Hindlimb muscle (tissue), 1 donor: Measurements from ENCODE around the gene NMT1. TPM values are rescaled to one million over a fixed set of nuclear protein-coding genes. Genes with fewer than 3 reads are reported as not detected.
"Not testable (repeated sequence)": the region's sequence is repeated elsewhere in the genome, so short reads cannot be mapped to it uniquely, and the experiment has no call there.

Experiments
- DNase-seq: peaks from one replicate; pipeline ENCODE4 v3.0.0-alpha.2; 2013
- polyA plus RNA-seq: library from polyadenylated mRNA; unstranded; fragments of 120-200 nt; gene quantifications from one replicate; pipeline ENCODE4 v1.2.1, GENCODE V29; 2013; ENCODE audit not compliant: insufficient read length

The NMT1 gene
- polyA plus RNA-seq, 1 donor, result 39.0 TPM

DNA sequence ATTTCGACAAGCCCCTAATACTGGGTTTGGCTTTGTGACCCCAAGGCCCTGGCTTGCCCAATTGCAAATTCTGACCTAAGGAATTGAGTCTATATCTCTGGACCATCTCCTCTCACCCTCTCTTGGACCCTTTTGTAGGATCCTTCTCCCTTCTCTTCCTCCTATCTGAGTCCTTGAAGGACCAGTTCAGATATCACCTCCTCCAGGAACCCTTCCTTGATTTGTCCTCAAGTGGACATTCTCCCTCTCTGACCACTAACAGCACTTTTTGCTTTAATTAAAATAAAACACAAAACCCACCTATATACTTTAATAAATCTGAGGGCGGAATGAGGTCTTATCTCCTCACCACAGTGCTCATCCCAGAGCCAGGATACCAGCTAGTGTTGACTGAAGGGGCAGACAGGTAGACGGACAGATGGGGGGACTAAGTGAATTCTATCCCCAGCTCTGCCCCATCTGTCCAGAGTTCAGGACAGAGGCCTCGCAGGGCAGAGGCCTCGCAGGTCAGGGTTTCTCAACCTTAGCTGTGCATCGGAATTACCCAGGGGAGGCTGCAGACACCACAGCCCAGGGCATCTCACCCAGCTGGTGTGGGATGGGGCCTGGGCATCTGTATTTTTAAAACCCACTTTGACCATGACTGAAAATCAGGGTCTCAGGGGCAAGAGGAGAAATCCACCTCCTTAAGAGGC, 62.1 kb downstream of the NMT1 start:
- DNase-seq, result no peak

DNA sequence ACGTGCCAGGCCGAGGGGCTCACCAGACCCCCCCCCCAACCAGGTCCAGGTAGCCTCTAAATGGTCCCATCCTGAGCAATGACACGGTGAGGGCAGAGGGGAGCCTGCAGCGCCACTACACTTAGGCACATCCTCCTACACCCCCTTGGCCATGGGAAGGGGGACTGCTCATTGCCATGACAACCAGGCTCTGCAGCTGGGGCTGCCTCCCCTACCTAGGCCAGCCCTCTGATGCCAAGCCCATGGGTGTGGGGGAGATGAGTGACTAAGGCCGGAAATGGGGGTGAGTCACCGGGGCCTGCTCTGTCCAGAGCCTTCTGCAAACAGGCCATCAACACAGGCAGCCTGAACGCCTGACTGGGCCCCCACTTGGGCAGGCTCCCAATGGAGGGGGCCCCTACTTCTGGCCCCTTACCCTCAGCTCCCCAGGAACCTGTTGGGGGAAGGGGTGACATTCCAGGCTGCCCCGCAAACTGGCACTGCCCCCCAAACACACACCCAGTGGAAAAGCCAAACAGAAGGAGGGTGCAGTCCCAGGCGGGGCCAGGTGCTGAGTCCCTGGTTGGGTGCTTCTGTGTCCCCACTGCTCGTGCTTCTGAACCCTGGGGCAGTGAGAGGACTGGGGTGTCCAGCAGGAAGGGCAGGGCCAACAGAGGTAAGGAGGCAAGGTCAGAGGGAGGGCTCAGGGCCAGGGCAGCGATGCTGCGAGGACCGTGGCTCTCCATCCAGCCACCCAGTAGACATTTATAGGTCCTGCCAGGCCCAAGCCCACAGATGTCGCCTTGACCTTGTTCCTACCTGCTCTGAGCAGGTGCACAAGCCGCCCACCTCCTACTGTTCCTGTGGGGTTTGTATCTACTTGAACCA, 63.0 kb downstream of the NMT1 start:
- DNase-seq, result no peak

DNA sequence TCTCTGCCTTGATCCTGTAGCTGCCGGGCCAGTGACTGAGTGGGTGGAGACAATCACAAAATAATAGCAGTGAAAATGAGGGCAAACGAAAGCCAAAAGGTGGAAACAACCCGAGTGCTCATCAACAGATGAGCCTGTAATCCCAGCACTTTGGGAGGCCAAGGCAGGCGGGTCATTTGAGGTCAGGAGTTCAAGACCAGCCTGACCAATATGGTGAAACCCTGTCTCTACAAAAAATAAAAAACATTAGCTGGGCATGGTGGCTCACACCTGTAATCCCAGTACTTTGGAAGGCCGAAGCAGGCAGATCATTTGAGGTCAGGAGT, 63.6 kb downstream of the NMT1 start:
- not testable (repeated sequence) for DNase-seq

DNA sequence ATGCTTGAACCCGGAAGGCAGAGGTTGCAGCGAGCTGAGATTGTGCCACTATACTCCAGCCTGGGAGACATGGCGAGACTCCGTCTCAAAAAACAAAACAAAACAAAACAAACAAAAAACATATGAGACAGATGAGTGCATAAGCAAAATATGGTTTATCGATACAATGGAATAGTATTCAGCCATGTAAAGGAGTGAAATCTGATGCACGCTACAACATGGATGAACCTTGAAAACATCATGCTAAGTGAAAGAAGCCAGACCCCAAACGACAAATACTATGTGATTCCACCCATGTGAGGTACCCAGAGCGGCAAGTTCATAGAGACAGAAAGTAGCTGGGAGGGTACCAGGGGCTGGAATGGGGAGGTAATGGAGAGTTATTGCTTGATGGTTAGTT, 64.4 kb downstream of the NMT1 start:
- no peak for DNase-seq

DNA sequence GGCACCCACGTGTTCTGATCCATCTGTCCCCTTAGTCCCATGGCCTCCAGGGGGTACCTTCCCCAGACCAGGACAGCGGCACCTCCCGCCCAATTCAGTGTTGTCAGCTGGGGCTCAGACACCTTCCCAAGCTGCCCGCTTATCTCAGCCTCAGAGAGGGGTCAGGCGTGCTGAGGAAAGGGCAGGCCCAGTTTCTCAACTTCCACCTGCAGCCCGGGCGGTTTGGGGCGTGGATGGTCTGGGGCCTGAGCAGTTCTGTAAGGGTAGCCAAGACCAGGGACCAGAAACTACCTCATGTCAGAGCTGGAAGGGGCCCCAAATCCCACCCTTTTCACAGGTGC, 66.1 kb downstream of the NMT1 start:
- no peak for DNase-seq

DNA sequence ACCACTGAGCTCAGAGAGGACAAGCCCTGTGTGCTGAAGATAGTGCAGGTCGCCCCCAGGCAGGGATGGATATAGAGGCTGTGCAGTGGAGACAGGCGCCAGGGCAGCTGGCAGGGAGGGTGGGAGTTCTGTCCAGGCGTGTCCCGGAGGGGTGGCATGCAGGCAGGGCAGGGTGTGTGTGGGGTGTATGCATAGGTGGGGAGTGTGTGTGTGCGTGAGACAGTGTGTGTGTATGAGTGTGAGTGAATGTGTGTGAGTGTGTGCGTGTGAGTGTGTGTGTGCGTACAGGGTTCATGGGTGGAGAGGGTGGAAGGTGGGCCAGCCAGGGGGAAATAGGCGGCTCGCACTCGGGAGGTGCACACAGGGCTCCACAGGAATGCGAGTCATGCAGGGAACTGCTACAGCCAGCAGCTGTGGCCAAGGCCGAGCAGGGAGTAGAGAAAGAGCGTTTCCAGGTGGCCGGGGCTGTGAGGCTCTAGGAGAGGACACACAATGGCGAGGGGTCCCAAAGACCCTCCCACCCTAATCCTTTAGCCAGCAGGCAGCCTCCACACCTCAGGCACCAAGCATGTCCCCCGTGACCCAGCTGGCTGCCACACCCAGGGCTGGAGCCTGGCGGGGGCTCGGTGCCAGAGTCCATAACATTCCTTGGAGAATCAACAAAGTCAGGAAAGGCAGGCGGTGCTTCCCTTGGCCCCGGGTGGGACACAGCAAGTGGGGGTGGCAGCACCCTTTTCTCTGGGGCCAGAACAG, 66.6 kb downstream of the NMT1 start:
- DNase-seq, result no peak

DNA sequence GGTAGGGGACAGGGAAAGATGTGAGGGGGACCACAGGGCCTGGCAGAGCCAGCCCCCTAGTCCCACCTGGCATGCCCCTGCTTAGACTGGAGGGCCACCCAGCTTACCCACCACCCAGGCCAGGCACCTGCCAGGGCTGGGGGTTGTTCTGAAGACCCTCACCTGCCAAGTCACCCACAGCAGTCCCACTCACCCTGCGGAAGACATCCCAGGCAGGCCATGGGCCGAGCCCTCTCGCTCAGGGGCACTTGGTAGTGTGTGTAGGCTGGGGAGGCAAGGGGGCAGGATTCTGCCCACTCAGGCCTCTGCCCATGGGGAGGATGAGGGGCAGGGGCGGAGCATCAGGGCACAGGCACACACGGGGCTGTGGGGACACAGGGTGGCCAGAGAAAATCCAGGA, 67.2 kb downstream of the NMT1 start:
- DNase-seq, result no peak

DNA sequence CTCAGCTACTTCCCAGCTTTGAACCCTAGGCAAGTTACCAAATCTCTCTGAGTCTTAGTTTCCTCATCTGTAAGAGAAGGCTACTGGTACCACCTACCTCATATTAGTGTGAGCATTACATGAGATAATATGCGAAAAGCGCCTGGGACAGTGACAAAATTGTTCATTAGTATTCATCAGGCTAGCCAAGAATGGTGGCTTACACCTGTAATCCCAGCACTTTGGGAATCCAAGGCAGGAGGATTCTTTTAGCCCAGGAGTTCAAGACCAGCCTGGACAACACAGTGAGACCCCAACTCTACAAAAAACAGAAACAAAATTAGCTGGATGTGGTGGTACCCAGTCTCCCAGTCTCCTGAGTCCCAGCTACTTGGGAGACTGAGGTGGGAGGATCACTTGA, 67.9 kb downstream of the NMT1 start:
- DNase-seq, result no peak

DNA sequence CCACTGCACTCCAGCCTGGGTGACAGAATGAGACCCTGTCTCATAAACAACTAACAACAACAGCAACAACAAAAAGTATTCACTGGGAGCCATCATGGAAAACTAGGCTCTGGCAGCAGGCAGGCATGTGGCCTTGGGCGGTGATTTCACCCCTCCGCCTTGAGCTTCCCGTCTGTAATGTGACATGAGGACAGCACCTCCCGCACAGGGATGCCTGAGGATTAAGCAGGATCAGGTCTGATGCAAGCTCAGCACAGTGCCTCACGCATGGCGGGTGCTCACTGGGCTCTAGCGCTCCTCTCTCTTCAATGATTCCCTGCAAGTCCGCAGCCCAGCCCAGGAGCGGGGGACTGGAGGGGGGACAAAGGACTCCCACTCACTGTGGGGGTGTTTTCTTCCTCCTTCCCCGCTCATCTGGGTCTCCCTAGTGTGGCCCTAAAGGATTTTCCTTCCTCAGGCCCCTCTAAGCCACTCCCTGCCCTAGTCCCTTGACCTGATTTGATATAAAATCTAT, 68.4 kb downstream of the NMT1 start:
- no peak for DNase-seq

DNA sequence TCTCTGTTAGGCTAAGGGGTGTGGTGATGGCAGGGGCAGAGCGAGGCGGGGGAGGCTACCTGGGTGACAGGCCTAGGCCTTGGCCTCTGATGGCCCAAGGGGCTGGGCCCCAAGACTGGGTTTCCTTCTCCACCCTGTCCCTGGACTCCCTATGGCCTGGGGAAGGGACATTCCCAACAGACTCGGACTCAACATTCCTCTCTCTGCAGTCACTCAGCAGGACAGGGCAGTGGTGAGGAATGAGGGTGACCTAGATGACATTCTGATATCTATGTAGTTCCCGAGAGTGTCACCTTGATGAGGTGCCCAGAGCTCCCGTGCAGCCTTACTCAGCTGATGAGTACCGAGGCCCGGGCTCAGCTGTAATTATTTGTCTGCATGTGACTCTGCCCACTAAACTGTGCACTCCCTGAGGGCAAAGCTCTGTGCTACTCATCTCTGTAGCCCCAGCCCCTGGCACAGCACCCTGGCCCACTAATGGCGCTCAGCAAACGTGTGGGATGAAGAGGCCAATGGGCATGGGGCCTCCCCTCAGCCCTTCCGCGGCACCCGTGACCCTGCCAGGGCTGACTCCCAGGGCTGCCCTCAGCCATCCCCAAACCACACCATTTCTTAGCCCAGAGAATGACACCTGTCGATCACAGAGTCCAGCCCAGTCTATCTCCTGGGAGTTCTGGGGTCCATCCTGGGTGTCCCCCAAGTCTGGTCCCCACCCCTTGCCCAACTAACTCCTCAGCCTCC, 69.0 kb downstream of the NMT1 start:
- no peak for DNase-seq

DNA sequence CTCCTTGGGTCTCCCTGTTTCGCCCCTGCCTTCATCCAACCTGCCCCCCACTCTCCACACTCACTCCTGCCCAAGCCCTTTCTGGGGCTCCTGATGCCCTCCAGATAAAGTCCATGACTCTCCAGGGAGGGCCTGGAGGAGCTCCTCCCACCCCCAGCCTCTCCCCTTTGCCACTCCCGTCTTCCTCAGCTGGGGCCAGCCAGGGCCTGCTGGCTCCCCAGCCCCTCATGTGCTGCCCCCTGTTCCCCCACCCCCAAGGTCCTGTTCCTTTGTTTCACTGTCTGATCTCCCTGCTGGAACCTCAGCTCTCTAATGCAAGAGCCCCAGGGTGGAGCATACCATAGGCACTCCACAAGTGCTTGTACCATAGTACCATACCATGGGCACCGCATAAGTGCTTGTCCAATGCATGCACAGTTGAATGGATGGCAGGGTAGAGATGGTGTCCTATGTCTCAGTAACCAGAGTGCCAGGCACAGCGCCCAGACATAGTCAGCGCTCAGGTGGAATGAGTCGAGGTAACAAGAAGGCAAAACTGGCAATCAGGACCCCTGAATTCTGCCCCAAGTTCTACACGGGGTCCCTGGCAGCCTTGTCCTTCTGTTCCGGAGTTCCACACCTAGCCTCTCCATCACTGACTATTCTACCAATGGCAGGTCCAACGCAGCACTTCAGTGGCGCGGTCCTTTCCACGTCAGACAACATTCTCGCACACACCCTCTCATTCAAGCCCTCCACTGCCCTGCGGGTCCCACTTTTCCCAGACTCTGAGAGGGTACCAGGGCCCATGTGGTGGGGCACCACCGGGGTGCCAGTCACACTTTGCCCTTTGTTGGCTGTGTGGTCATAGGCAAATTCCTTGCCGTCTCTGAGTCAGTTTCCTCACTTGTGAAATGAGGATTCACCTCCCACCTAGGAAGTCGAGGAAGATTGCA, 69.8 kb downstream of the NMT1 start:
- no peak for DNase-seq

DNA sequence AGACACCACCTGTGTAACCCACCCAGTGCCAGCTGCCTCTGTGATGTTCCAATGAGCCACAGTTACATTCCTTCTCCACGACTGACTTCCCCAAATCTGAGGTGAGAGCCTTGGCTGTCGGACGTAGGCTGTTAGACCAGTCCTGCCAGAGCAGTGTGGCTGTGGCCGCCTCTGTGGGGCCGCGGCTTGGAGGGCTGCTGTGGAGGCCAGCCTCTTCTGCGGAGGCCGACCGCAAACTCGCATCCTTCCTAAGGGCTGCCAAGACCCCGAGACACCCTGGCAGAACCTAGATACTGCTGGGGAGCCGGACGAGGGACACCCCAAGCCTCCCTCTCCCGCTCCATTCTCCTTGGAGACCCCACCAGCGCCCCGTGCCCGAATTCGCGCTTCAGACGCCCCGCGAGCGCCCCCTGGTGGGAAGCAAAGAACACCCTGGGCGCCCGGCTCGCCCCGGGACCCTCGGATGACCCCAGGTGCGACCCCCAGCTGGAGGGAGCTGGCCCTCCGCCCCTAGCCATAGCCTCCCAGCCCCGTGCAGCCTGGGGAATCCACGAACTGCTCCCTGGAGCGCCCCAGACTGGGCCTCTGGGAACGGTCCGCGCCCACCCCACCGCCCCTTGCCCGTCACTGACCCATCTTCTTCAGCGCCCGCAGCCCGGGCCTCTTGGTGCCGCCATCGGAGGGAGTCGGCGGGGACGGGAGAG, 70.7 kb downstream of the NMT1 start:
- no peak for DNase-seq

DNA sequence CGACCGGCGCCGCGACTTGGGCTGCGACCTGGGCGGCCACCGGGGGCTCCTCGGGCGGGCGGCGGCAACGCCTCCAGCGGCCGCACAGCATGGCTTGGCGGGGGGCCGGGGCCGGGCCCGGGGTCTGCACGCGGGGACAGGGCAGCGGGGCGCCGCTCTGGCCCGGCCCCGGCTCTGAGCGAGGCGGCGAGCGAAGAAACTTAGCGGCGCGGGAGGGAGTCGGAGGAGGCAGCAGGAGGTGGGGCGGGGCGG, 71.1 kb downstream of the NMT1 start, which contains the start of gene PLCD3:
PLCD3 (minus strand) TSS at position 196 of the 252 bp plus-strand sequence; CDS start at position 91, 105 bp downstream.
- no peak for DNase-seq

DNA sequence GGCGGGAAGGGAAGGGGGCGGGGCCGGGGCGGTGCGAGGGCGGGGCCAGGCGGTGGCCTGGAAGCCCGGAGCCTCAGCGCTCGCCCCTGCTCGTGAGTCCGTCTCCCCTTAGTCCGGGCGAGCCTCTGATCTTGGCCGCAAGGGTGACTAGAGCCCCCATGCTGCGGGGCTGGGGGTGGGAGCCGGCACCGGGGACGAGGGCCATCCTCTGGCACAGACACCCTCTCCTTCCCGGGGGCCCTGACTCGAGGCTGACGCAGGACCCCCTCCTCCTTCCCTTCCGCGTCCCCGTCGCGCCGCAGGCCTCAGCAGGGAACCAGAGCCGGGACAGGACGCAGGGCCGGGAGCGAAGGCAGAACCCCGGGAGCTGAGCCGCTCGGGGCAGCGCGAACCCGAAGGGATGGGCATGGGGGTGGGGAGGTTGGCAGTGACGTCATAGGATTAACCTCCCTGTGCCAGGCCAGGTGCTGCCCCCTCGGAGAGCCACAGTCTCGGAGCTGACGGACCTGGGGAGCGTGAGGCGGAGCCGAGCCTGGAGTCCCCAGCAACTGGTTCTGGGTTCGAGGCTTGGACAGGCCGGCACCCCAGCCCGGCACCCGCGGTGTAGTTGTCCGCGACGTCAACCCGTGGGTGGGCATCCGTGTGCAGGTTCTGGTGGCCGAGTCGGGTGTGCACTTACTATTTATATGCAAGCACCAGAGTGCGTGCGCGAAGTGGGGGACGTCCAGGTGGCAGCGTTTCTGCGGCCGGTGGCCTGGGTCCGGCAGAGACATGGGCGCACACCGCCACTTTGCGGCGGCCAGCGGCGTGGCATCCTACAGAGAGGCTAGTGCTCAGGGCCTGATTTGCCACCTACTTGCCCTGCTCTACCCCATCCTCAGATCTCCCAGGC, 71.7 kb downstream of the NMT1 start:
- DNase-seq, result peak; percentile 78

DNA sequence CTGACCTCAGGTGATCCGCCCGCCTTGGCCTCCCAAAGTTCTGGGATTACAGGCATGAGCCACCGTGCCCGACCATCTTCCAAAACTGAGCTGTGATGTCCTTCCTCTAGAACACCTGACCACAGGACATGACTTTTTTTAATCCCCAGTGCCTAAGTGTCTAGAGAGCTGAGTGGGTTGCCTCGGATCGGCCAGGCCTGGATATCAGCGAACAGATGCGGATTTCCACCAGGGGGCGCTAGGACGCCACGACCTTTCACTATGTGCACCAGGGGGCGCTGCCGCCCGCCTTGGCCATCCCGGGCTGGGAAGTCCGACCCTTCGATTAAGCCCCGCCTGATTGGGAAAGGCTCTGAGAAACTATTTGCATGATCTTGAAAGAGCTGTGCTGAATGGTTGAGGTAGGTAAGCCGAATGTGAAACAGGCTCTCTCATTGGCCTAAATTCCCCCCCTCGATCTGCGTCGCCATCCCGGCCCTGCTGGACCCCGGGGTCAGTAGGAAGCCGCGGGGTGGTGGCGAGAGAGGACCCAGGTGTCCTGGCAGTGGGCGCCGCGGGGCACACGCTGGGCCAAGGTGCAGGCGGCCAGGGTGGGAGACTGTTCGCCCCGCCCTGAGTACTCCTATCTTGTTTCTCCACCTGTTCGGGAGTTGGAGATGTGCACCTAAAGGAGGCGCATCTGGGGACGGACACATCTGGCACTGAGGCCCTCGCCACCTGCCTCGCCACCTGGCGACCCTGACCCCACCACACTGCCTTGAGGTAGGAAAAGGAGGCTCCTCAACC, 74.3 kb downstream of the NMT1 start, which contains the start of gene ACBD4:
ACBD4 (plus strand) TSS at position 496 of the 786 bp plus-strand sequence. CDS start 458 bp downstream, outside the sequence.
- peak; percentile 96 for DNase-seq

DNA sequence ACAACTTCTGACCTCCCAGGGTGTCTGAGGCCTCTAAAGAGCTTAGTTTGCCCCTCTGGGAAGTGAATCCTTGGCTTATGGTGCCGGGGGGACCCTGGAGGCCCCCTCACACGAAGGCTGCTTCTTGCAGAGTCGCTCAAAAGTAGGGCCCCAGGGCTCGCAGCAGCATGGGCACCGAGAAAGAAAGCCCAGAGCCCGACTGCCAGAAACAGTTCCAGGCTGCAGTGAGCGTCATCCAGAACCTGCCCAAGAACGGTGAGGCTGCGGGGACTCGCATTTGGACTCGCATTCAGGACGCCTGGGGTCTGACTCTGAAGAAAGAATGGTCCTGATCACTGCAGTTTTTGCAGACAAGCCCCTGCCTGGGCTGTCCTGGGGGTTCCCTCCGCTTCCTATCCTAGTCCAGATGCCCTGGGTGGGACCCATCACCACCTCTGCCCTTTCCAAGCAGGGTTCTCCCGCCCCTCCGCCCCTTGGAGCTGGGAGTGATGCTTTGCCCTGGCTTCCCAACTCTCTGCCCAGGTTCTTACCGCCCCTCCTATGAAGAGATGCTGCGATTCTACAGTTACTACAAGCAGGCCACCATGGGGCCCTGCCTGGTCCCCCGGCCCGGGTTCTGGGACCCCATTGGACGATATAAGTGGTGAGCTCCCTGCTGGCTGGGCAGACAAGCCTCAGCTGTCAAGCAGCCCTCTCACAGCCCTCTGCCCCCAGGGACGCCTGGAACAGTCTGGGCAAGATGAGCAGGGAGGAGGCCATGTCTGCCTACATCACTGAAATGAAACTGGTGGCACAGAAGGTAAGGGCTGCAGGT, 75.1 kb downstream of the NMT1 start:
- no peak for DNase-seq

DNA sequence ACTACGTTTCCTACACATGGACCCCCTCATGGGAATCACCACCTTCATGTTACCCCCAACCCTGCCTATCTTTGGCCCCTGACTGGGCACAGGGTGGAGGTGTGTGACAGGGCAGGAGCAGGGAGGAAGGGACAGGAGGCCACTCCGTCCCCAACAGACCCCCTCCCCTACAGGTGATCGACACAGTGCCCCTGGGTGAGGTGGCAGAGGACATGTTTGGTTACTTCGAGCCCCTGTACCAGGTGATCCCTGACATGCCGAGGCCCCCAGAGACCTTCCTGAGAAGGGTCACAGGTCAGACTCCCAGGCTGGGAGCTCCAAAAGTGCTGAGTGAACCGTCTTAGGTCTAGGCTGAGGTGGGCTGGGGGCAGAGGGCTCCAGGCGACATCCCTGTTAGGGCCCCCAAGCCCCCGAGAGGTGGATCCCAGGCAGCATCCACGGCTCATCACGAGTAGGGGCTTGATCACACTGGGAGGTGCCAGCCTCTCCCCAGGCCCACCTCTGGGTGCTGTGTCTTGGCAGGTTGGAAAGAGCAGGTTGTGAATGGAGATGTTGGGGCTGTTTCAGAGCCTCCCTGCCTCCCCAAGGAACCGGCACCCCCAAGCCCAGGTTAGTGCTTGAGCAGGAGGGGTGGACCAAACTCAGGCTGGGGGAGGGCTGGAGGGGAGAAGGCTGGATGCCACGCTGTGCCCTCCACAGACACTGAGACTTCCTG, 75.9 kb downstream of the NMT1 start:
- no peak for DNase-seq
